Neutrophil (primary cell): Measurements from ENCODE around the gene NUP210.

Source experiments
- H3K27ac ChIP-seq: fragments of 200-600 bp; sonication (generic); 2 replicates; pipeline ENCODE4 v1.5.1; 2016; ENCODE audit warnings: mild to moderate bottlenecking, moderate library complexity
- H3K27me3 ChIP-seq: fragments of 200-600 bp; sonication (generic); 2 replicates; pipeline ENCODE4 v1.6.0; 2016; ENCODE audit warnings: mild to moderate bottlenecking
- H3K36me3 ChIP-seq: fragments of 200-600 bp; sonication (generic); 2 replicates; pipeline ENCODE4 v1.5.1; 2017
- H3K4me1 ChIP-seq, 2 experiments: fragments of 200-600 bp in 1 of 2; sonication (generic) in 1 of 2; 1 replicate in 1 of 2; 2 replicates in 1 of 2; pipeline versions ENCODE4 v1.5.1 to v1.6.1; 2013 to 2016; ENCODE audit warnings: low read depth in 1 of 2, low read length in 1 of 2, mild to moderate bottlenecking in 1 of 2, moderate library complexity in 1 of 2; ENCODE audit not compliant: control insufficient read depth in 1 of 2, insufficient read depth in 1 of 2
- H3K4me3 ChIP-seq, 2 experiments: fragments of 200-600 bp in 1 of 2; sonication (generic) in 1 of 2; 1 replicate in 1 of 2; 2 replicates in 1 of 2; pipeline ENCODE4 v1.5.1; 2013 to 2016; ENCODE audit warnings: low read depth in 1 of 2, low read length in 1 of 2, mild to moderate bottlenecking in 1 of 2, moderate library complexity in 1 of 2
- H3K9me3 ChIP-seq: fragments of 200-600 bp; sonication (generic); 2 replicates; pipeline ENCODE4 v1.5.1; 2016
- TF ChIP-seq, protein P1 (sequence below): fragments of 200-600 bp; sonication (generic); IDR thresholded peaks from 2 replicates; pipeline ENCODE4 v1.5.1; 2016; ENCODE audit warnings: antibody characterized with exemption

Gene NUP210

DNA sequence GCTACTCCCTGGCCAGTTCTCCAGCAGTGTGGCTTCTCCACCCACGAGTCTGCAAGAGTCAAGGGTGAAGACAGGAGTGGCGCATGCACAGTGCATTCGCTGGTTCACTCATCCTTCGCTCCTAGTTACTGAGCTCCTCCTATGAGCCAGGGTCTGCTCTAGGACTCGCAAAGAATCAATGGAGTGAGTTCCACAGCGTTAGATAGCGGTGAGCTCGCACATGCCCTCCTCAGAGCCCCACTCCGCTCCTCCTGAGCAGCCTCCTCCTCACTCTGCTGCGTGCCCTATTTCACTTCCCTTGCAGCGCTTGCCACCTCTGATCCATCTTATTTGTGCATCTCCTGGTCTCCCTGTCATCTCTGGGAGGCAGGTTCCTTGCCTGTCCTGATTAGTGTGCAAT, 63.0 kb downstream of the NUP210 start:
- no peaks in the 10 kb centered on the region for H3K4me1 ChIP-seq
- H3K9me3 ChIP-seq, result no peaks in the 10 kb centered on the region
- no peak overlapping the region for H3K27ac ChIP-seq
- no peaks in the 10 kb centered on the region for H3K27me3 ChIP-seq
- TF ChIP-seq, protein P1, sequence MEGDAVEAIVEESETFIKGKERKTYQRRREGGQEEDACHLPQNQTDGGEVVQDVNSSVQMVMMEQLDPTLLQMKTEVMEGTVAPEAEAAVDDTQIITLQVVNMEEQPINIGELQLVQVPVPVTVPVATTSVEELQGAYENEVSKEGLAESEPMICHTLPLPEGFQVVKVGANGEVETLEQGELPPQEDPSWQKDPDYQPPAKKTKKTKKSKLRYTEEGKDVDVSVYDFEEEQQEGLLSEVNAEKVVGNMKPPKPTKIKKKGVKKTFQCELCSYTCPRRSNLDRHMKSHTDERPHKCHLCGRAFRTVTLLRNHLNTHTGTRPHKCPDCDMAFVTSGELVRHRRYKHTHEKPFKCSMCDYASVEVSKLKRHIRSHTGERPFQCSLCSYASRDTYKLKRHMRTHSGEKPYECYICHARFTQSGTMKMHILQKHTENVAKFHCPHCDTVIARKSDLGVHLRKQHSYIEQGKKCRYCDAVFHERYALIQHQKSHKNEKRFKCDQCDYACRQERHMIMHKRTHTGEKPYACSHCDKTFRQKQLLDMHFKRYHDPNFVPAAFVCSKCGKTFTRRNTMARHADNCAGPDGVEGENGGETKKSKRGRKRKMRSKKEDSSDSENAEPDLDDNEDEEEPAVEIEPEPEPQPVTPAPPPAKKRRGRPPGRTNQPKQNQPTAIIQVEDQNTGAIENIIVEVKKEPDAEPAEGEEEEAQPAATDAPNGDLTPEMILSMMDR, result no peak
- H3K4me3 ChIP-seq, result no peak overlapping the region
- H3K36me3 ChIP-seq, result peaks cover 99% of the 10 kb centered on the region

DNA sequence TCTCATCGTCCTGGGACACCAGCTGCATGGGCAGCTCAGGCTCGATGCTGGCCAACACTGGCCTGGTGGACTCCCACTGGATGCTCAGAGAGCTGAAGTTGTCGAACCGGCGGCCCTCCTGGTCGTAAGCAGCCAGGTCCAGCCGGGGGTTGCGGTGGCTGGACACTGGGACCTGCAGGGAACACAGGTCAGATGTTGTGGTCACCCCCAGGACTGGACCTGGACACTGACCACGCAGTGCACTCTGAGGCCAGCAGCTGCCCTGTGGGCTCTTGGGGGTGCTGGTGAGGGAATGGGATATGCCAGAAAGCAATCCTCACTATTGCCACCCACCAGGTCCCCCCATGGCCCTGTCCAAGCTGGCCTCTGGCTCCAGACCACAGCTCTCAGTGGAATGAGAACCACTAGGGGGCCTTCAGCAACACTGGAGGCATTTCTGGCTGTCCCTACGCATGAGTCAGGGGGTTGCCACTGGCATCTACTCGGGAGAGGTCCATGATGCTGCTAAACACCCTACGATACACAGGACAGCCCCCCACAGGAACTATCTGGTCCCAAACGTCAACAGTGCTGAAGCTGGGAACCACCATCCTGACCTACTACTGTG, 66.1 kb downstream of the NUP210 start:
- Histone ChIP-seq H3K4me1 (no peaks in the 10 kb centered on the region), H3K27ac (no peak overlapping the region), H3K4me3 (no peak overlapping the region), H3K27me3 (no peaks in the 10 kb centered on the region), H3K36me3 (peaks cover 93% of the 10 kb centered on the region), H3K9me3 (no peaks in the 10 kb centered on the region)
- TF ChIP-seq, protein P1, result no peak

DNA sequence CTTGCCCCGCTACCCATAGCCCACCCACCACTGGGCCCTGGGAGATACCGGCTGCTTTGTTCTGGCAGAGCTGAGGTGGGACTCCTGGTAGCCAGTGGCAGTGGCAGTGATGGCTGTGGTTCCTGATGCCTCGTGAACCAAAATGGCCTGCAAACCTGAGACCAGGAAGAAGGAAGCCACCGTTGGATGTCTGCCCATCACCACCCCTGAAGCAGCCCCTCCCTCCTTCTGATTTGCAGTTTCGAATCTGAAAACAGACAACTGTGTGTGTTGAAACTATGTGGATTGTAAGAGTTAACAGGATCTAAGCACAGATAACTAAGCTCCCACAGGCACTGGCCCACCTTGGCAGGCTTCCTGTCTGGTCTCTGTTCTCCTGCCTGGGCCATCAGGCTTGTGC, 66.6 kb downstream of the NUP210 start:
- Histone ChIP-seq H3K4me1 (no peaks in the 10 kb centered on the region), H3K36me3 (peaks cover 90% of the 10 kb centered on the region), H3K27me3 (no peaks in the 10 kb centered on the region), H3K4me3 (no peak overlapping the region), H3K27ac (no peak overlapping the region), H3K9me3 (no peaks in the 10 kb centered on the region)
- TF ChIP-seq, protein P1, result no peak

DNA sequence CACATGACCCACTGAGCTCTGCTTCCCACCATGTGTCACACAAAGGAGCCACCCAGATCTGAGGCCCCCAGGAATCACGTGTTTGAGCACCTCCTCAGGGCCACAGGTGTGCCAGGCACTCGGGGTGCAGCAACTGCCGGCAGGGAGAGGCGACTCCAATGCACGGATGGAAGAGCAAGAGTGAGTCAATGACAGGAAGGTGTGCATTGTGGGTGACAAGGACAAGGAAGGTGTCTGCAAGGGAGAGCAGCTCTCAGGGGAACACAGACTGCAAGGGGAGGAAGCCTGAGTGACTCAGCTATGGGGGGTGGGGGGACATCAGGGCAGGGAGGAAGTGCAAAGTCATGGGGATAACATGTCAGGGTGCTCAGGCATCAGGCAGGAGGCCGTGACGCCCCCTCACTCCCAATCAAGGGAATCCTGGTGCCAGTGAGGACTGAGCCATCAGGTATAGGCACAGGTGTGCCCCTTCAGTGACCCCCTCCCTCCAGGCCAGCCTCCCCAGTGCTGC, 67.4 kb downstream of the NUP210 start:
- H3K36me3 ChIP-seq, result peaks cover 90% of the 10 kb centered on the region

DNA sequence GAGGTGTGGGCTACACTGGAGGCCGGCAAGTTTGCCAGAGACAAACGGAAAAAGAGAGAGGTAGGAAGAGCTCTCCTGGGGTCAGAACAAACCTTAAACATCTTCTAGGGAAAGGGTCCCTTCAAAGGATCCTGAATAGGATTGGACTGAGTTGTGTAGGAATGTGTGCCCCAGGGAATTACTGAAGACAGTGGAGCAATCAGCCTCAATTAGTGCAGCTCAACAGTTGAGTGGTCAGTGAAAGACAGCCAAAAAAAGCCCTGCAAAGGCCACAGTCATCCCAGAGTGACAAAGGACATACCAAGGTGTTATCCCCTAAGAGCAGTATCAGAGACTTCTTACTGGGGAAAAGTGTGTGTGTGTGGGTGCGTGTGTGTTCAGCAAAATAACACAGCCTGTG, 70.3 kb downstream of the NUP210 start:
- no peaks in the 10 kb centered on the region for H3K4me1 ChIP-seq
- peaks cover 88% of the 10 kb centered on the region for H3K36me3 ChIP-seq
- no peaks in the 10 kb centered on the region for H3K27me3 ChIP-seq
- no peak overlapping the region for H3K27ac ChIP-seq
- no peak overlapping the region for H3K4me3 ChIP-seq
- TF ChIP-seq, protein P1, result no peak
- no peaks in the 10 kb centered on the region for H3K9me3 ChIP-seq

More for the DNA sequence above, 67.4 kb downstream of the NUP210 start:
- Histone ChIP-seq H3K27me3 (no peaks in the 10 kb centered on the region), H3K4me3 (no peak overlapping the region), H3K9me3 (no peaks in the 10 kb centered on the region), H3K4me1 (no peaks in the 10 kb centered on the region), H3K27ac (peak overlapping the region; percentile 7)
- TF ChIP-seq, protein P1, result no peak
